Stimulated activated naive CD4-positive, alpha-beta T cell treated with Interleukin-2 at 50 U/mL for 16 hours (primary cell): ENCODE measurements around the gene TMEM200B.
"Not testable (repeated sequence)": the region's sequence is repeated elsewhere in the genome, so short reads cannot be mapped to it uniquely, and the experiment has no call there.

Experiments used
- DNase-seq: peaks from one replicate; lab custom pipeline; 2025; lab: John Stamatoyannopoulos, UW

Gene TMEM200B

GRCh38 chr1:29123887-29124365 is at the start of gene TMEM200B:
Gene TMEM200B (minus strand): TSS chr1:29123903. CDS start chr1:29121828, 2,075 bp downstream.
- no peak for DNase-seq

DNA sequence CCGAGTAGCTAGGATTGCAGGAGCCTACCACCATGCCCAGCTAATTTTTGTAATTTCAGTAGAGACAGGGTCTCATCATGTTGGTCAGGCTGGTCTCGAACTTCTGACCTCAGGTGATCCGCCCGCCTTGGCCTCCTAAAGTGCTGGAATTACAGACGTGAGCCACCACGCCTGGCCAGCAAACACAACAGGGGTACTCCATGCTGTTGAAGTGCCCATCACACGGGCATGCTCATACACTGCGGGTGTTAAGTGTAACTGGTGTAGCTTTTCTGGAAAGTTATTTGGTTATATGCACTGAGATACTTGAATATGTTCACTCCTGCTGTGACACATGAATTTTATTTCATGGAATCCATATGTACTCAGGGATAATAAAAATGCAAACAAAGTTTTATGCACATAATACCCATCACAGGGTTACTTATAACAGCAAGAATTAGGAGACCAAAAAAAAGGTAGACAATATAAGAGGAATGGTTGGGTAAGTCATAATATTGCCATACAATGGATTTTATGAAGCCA is 48.8 kb upstream of the TMEM200B start:
- no peak for DNase-seq

- DNase-seq = no peak
Observed at GRCh38 chr1:29171521-29171920, 47.8 kb upstream of the TMEM200B start.

DNA sequence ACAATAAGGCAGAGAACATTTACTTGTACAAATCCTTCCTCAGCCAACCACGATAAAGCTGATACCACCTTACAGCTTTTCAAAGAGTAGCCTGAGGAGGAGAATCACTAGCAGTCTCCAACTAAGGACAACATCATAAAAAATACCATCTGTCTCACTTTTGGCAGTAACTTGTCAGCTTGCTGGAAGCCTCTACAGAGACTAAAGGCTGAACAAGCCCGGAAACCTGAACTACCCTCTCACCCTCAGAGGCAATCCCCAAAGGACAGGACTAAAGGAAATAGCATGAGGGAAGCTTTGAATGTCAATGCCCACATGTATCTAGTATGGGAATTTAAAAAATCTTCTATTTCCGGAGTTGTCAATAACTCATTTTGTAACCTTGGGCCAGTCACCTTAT is 47.4 kb upstream of the TMEM200B start:
- no peak for DNase-seq

DNA sequence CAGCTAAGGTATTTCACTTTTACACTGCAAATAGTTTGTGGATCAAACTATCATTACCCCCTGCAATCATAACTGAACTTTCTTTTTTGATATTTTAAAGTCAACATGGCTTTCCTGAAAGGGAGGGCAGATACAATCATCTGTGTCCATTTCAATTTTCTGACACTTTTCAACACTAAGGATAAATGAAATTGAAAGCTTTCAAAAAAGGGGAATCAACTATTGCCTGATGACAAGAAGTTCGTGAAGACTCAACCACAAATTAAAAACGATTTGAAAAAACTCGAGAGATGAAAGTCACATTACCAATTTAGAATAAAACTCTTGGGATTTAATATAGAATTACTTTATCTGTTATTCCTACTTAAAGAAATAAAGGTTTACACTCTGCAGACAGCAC is 46.3 kb upstream of the TMEM200B start:
- no peak for DNase-seq

GRCh38 chr1:29167904-29168303 is 44.2 kb upstream of the TMEM200B start:
- no peak for DNase-seq

GRCh38 chr1:29166291-29166878 is 42.7 kb upstream of the TMEM200B start:
- no peak for DNase-seq

DNA sequence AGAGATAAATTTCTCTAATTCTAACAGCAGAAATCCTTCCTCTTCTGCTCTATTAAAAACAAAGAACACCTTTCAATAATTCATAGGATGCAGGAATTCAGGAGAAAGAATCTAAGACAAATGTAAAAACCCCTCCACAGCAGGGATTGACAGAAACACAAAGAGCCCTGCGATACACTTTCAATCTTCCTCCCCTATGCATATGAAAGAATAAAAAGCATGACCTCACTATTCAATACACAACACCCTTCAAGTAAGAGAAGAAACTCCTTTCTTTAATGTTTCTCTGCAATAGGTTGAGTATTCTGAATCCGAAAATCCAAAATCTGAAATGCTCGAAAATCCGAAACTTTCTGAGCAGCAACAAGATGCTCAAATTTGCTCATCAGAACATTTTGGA is 40.9 kb upstream of the TMEM200B start:
- no peak for DNase-seq

- DNase-seq = no peak
Observed at GRCh38 chr1:29162476-29163138, 38.9 kb upstream of the TMEM200B start.

- no peak for DNase-seq
Observed at GRCh38 chr1:29162025-29162424, 38.3 kb upstream of the TMEM200B start.

GRCh38 chr1:29159773-29160172 is 36.1 kb upstream of the TMEM200B start:
- no peak for DNase-seq

DNA sequence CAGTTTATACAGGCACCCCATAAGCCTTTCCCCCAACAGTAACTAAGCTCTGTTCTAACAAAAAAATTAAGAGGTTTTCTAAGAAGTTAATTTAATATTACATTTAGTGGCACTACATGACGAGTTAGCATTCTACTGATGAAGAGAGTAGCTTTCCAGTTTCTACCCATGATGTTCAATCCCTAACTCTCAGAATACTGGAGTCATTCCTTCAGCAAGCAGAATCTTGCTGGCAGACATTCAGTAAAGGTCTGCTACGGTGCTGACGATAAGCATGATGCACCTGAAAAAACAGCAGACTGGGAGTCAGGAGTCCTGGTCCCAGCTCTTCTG is 33.5 kb upstream of the TMEM200B start:
- DNase-seq = no peak

DNA sequence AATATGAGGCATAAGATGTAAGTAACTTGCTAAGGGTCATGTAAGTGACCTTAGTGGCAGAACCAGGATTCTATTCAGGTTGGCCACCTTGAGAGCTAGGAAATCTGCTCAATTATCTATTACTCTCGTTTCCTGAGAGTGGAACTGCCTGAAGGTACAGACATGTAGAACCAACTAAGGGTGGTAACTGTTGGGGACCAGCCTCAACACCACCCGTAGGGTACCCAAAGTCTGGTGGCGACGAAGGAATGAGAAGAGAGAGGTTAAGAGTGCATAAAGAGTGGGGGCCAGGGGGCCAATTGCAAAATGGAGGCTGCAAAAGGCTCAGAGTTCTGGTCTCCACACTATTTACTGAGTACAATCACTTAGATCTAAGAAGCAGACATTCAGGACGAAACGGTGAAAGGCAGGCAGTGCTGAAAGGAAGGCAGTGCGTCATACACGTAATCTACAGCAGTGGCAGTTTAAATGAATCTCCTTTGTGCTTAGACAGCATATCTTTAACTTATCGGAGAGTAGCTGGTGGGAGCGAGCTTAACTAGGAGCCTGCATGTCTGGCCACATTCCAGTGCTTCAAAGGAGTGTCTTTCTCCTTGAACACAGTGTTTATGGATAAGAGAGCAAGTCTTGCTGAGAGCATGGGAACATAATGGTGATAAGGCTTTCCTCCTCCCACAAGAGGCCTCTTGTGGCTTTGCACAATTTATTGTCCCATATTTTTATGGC is 33.0 kb upstream of the TMEM200B start:
- no peak for DNase-seq

DNA sequence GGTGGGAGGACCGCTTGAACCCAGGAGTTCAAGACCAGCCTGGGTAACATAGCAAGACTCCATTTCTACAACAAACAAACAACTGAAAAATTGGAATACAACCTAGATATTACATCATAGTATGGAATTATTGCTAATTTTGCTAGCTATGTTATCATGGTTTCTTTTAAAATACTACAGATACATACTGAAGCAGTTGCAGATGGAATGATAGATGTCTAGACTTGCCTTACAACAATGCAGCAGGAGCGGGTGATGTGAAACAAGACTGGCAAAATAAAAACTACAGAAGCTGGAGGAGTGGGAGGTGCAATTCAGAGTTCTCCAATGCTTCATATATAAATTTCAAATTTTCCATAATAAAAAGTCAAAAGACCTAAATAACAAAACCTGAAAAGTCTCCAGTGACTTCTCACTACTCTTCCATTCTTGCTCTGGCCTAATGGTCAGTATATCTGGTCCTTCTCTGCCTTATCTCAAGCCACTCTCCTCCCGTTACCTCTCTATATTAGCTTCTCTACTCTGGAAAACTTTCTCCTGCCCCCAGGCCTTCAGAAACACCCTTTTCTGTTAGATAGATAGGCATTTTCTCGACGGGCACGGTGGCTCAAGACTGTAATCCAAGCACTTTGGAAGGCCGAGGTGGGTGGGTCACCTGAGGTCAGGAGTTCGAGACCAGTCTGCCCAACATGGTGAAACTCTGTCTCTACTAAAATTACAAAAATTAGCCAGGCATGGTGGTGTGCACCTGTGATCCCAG is 28.5 kb upstream of the TMEM200B start:
- DNase-seq = no peak

DNA sequence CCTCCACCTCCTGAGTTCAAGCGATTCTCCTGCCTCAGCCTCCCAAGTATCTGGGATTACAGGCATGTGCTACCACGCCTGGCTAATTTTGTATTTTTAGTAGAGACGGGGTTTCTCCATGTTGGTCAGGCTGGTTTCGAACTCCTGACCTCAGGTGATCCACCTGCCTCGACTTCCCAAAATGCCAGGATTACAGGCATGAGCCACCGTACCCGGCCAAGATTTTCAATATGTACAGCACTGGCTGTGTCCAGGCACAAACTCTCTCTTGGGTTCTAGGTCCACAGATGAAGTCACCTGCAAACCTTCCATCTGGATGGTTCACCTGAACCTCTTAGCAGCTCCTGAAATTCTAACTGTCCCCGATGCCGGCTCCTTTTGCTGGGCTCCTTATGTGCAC is 26.6 kb upstream of the TMEM200B start:
- DNase-seq = not testable (repeated sequence)

- DNase-seq = no peak
Observed at GRCh38 chr1:29148656-29149491, 25.2 kb upstream of the TMEM200B start.

DNA sequence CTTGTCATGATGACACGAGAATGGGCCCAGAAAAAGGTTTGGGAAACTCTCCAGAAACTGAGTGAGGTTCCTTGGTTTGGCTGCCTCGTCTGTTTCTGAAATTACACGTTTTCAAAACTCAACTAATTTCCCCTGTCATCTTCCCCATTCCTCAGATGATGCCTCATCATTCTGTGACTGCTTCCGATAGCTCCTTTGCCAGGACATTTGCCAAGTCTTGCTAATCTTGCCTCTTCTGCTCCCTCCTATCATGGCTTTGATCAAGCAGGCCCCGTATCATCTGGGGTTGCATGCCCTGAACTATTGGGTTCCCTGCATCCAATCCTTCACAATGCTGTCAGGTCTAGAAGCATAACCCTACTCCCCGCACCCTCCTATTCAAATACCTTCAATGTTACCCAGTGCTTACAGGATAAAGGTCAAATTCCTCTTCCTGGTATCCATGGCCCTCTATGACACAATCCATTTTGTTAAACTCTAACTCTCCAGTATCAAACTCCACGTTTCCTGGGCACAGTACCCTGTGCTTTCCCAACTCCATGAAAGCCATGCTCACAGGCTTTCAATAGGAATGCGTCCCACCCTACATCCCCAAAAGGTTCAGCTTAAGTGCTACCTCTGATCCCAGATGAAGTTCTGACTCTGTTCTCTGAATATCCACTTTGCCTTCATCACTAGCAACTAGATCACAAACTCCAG is 22.2 kb upstream of the TMEM200B start:
- no peak for DNase-seq

DNA sequence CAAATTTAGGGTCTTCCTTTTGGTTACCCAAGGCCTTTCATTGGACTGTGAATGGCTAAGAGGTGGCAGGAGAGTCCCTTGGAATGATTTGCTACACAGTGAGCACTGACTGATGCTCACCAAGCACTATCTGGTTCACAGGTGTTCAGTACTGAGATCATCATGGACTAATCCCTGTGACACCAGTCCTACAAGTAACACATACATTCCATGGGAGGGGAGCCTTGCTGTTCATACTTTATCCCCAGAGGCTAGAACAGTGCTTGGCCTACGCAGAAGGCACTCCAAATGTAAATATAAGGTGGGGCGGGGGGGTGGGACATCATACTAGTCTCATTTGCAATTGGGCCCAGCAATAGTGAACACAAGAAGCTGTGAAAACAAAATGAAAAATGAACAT is 20.5 kb upstream of the TMEM200B start:
- no peak for DNase-seq

GRCh38 chr1:29142714-29143113 is 19.0 kb upstream of the TMEM200B start:
- DNase-seq = no peak

- DNase-seq = no peak
Observed at GRCh38 chr1:29136391-29136915, 12.8 kb upstream of the TMEM200B start.

GRCh38 chr1:29134695-29135028 is 11.0 kb upstream of the TMEM200B start:
- DNase-seq = no peak
